Activated naive CD4-positive, alpha-beta T cell treated with Interleukin-2 at 50 U/mL for 16 hours (primary cell): ENCODE results near the gene EID2.

Source experiments
- DNase-seq: peaks from one replicate; pipeline ENCODE4 v3.0.0-alpha.2; 2020

The EID2 gene

GRCh38 chr19:39533003-39533512 lies 6.9 kb downstream of the EID2 start:
- no peak for DNase-seq

GRCh38 chr19:39532233-39533002 lies 7.5 kb downstream of the EID2 start, which contains the start of gene EID2B:
Gene EID2B, minus strand, starts transcription at chr19:39532852. Its CDS starts 50 bp downstream, at chr19:39532802.
- peak; percentile 92 for DNase-seq

- no peak for DNase-seq
Observed at GRCh38 chr19:39531834-39532232, 8.1 kb downstream of the EID2 start.

- no peak for DNase-seq
Observed at GRCh38 chr19:39525205-39525604, 14.8 kb downstream of the EID2 start.

- no peak for DNase-seq
Observed at GRCh38 chr19:39524495-39524894, 15.5 kb downstream of the EID2 start.

- DNase-seq, result no peak
Observed at GRCh38 chr19:39520541-39521484, 19.1 kb downstream of the EID2 start.

GRCh38 chr19:39518975-39519374 lies 21.0 kb downstream of the EID2 start:
- DNase-seq, result no peak

GRCh38 chr19:39518458-39518857 lies 21.5 kb downstream of the EID2 start:
- DNase-seq, result no peak

GRCh38 chr19:39517432-39517831 lies 22.5 kb downstream of the EID2 start:
- no peak for DNase-seq

GRCh38 chr19:39516270-39516669 lies 23.7 kb downstream of the EID2 start:
- no peak for DNase-seq

GRCh38 chr19:39515551-39516191 lies 24.3 kb downstream of the EID2 start:
- no peak for DNase-seq

- DNase-seq, result peak; percentile 21
Observed at GRCh38 chr19:39514840-39515550, 25.0 kb downstream of the EID2 start, which contains the start of gene SELENOV. Gene SELENOV, plus strand, starts transcription at chr19:39515139. Its CDS starts 74 bp downstream, at chr19:39515213.

GRCh38 chr19:39512988-39513387 lies 27.0 kb downstream of the EID2 start:
- no peak for DNase-seq

GRCh38 chr19:39509233-39509632 lies 30.7 kb downstream of the EID2 start:
- DNase-seq, result no peak

- DNase-seq, result no peak
Observed at GRCh38 chr19:39508629-39509028, 31.3 kb downstream of the EID2 start.

GRCh38 chr19:39507715-39508364 lies 32.1 kb downstream of the EID2 start:
- no peak for DNase-seq

GRCh38 chr19:39506944-39507714 lies 32.8 kb downstream of the EID2 start:
- peak; percentile 65 for DNase-seq

- no peak for DNase-seq
Observed at GRCh38 chr19:39506598-39506943, 33.4 kb downstream of the EID2 start.

- peak; percentile 81 for DNase-seq
Observed at GRCh38 chr19:39502640-39503417, 37.1 kb downstream of the EID2 start.

- DNase-seq, result no peak
Observed at GRCh38 chr19:39501340-39501739, 38.6 kb downstream of the EID2 start.
